SK-N-SH (cell line): ENCODE results near the gene CPM.

Source experiments
- CHD2 ChIP-seq: fragments of 150-350 bp; IDR thresholded peaks from 2 replicates; pipeline ENCODE4 v1.6.1; 2018; ENCODE audit warnings: low read length; ENCODE audit not compliant: partially characterized antibody
- ELF1 ChIP-seq: IDR thresholded peaks from 2 replicates; pipeline ENCODE4 v1.4.0; 2012
- EP300 ChIP-seq, 2 experiments: IDR thresholded peaks; 2 replicates each; pipeline versions ENCODE4 v1.4.0 to v1.6.1; 2012; ENCODE audit warnings: borderline replicate concordance in 1 of 2, low read depth in 1 of 2, low read length in 1 of 2
- EZH2phosphoT487 ChIP-seq: fragments of 200-600 bp; sonication (generic); IDR thresholded peaks from 2 replicates; pipeline ENCODE4 v1.6.1; 2017; ENCODE audit warnings: low read depth, mixed run types, mild to moderate bottlenecking, antibody characterized with exemption, moderate library complexity, borderline replicate concordance
- TF ChIP-seq, protein P1 (sequence below): IDR thresholded peaks from 2 replicates; pipeline ENCODE4; 2012

DNA sequence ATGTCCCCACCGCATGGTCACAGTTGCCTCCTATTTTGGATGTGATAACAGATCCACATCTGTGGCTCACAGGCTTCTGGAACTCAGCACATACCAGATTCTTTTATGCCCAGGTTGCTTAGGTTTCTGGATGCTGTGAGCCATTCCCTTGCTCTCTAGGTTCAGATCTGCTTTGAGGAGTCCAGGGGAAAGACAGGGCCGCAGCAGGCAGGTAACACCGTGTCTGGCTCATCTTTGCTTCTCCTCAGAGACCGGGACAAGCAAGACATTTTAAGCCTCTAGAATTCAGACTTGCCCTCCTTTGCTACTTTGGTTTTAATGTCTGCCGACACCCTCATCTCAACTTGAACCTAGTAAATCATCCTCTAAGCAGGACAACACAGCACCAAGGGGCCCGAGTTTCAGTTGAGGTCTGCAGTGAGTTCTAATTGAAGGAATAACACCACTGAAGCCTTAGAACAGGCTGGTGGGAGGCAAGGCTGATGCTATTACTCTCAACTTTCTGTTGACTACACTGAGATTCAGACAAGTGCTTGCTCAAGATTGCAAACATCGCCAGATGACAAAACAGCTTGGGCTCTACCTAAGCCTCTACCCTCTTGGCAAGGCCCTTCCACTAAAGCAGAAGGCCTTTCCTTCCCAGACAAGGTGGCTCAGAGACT is 69.7 kb downstream of the CPM start:
- TF ChIP-seq EP300 (IDR thresholded peaks at IDR 0.05; ENCODE audit: borderline replicate concordance in 1 of 2, low read depth in 1 of 2, low read length in 1 of 2) = no peak
- TF ChIP-seq ELF1 = no peak
- no peak for TF ChIP-seq EZH2phosphoT487
- TF ChIP-seq CHD2 = no peak
- TF ChIP-seq, protein P1, sequence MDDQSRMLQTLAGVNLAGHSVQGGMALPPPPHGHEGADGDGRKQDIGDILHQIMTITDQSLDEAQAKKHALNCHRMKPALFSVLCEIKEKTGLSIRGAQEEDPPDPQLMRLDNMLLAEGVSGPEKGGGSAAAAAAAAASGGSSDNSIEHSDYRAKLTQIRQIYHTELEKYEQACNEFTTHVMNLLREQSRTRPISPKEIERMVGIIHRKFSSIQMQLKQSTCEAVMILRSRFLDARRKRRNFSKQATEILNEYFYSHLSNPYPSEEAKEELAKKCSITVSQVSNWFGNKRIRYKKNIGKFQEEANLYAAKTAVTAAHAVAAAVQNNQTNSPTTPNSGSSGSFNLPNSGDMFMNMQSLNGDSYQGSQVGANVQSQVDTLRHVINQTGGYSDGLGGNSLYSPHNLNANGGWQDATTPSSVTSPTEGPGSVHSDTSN = no peak
